ENCODE data around the gene DNHD1.

DNHD1 gene

GRCh38 chr11:6565325-6565724 lies 68.2 kb downstream of the DNHD1 start:
- DNase-seq: no peak

GRCh38 chr11:6565988-6566703 lies 69.1 kb downstream of the DNHD1 start:
- DNase-seq: no peak

- DNase-seq: no peak
Measured at GRCh38 chr11:6566704-6567370, 69.8 kb downstream of the DNHD1 start.

GRCh38 chr11:6567371-6567745 lies 70.3 kb downstream of the DNHD1 start:
- no peak for DNase-seq

- DNase-seq: no peak
Measured at GRCh38 chr11:6568191-6568918, 71.3 kb downstream of the DNHD1 start.

GRCh38 chr11:6569706-6570105 lies 72.6 kb downstream of the DNHD1 start:
- DNase-seq: no peak

- DNase-seq: no peak
Measured at GRCh38 chr11:6570691-6571427, 73.8 kb downstream of the DNHD1 start.

GRCh38 chr11:6571434-6572008 lies 74.4 kb downstream of the DNHD1 start:
- DNase-seq: no peak

GRCh38 chr11:6572215-6572614 lies 75.1 kb downstream of the DNHD1 start:
- DNase-seq: no peak

GRCh38 chr11:6574816-6575715 lies 78.0 kb downstream of the DNHD1 start:
- DNase-seq: no peak

- no peak for DNase-seq
Measured at GRCh38 chr11:6576471-6577373, 79.6 kb downstream of the DNHD1 start.

- DNase-seq: no peak
Measured at GRCh38 chr11:6578134-6578533, 81.1 kb downstream of the DNHD1 start.

- no peak for DNase-seq
Measured at GRCh38 chr11:6579681-6580080, 82.6 kb downstream of the DNHD1 start.

- DNase-seq: no peak
Measured at GRCh38 chr11:6583584-6583983, 86.5 kb downstream of the DNHD1 start.

- no peak for DNase-seq
Measured at GRCh38 chr11:6584528-6584927, 87.4 kb downstream of the DNHD1 start.

GRCh38 chr11:6586434-6587359 lies 89.6 kb downstream of the DNHD1 start:
- no peak for DNase-seq

GRCh38 chr11:6587360-6587953 lies 90.4 kb downstream of the DNHD1 start:
- no peak for DNase-seq

- no peak for DNase-seq
Measured at GRCh38 chr11:6588018-6588417, 90.9 kb downstream of the DNHD1 start.

GRCh38 chr11:6594142-6594768 lies 97.2 kb downstream of the DNHD1 start:
- DNase-seq: no peak
